Caki2 (cell line): ENCODE results near the gene ARHGAP22. TPM values are rescaled to one million over a fixed set of nuclear protein-coding genes. Genes with fewer than 3 reads are reported as not detected.

Experiments
- DNase-seq: peaks from one replicate; pipeline ENCODE4 v3.0.0-alpha.2; 2015; ENCODE audit warnings: low read depth
- in situ Hi-C: cut with HindIII; loops from 2 replicates; pipeline ENCODE4 v1.10.0; 2016; ENCODE audit warnings: low sequenced_read_pairs, low pct_unique_long_range_greater_than_20kb, mixed read lengths
- total RNA-seq: library from RNA; depleted of rRNA; stranded (reverse); fragments of >200 nt; shearing (Covaris generic); gene quantifications from 2 replicates; pipeline ENCODE4 v1.2.3, GENCODE V29; 2014; ENCODE audit warnings: low replicate concordance

ARHGAP22 gene
- total RNA-seq, 1 experiment from 2014 or later = 14.8 TPM

DNA sequence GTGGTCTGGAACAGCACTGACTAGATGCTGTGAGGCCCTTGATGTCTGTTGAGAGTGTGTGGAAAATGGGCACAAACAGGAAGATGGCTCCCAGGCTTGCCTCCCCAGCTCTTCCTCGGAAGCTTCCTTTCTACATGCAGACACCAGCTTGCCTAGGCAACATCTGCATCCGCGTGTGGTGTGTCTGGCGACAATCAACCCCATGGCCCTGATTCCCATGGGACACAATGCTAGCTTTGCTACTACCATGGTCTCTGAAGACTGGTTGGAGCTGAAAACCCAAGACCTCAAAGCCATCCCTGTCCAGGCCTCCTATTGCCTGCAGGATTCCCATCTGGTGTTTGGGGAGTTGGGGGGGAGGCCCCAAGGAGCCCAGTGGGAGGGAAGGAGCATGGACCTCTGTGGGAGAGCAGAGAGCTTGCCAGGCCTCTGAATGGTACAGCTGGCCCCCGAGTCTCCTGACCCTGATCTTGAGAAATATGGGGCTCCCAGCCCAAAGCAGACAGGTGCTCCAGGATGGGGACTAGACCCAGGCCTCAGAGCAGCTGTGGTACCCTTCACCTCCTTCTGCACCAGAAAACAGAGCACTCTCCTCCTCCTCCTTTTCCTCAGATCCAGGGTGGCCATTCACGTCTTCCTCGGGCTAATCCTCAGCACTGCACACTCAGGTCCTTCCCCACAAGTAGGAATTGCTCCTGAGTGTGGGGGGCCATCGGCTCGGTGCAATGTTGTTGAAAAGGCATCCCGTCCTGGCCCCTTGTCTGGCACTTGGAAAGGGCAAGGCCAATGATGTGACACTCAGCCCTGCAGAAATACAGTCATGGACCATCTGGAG lies 57.6 kb downstream of the ARHGAP22 start:
- in situ Hi-C loops = no loop called here
- DNase-seq = no peak

DNA sequence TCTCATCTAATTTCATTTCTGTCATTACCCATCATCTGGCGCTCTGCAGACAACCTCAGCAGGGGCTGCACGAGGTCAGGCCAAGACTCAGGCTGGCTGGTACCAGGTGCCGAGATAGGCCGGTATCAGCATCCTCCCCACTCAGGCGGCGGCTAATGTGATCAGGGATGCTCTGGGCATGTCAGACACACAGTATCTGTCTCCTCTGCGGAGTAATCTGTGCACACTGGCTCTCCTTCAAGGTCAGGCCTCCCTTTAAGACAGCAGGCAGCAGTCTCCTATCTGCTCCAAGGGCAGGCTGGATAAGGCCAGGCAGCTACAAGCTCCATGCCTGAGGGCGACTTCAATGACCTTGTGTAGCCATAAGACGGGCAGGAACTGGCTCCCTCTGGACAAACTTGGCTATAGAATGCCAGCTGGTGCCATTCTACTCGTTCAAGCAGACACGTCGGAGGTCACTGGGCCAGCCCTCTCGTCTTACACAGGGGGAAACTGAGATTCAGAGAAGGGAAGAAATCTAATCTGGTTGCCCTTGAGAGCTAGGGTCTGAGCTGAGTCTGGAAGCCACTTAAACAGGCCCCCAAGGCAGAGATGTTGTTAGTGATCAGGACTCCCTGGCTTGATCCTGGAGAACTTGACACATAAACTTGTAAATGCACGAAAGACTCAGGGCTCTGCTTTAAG lies 59.3 kb downstream of the ARHGAP22 start:
- in situ Hi-C loops = no loop called here
- no peak for DNase-seq

DNA sequence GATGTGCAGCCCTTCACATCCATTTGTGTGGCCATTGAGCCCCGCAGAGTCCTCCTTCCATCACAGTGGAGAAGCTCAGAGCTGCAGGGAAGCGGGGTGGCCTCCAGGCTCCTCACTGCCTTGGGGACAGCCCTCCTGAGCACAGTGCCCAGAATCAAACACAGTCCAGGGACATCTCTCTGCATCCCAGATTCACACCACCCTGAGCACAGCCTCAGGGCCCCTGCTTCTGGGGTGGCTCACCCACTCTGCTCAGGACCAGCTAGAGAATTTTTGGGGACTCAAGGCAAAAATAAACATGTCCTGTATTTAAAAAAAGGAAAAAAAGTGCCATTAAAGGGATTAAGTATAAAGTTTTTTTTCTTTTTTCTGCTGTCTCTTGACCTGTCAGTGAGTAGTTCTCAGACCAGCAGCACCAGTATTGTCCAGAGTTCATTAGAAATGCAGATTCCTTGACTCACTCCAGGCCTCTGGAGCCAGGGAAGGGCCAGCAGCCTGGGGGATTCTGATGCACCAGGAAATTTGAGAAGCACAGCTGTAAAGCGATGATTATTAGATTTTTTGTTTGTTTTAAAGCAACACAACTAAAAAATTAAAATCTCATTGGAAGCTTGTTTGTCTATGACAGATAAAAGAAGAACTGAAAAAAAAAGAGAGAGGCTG lies 61.6 kb downstream of the ARHGAP22 start:
- no peak for DNase-seq
- in situ Hi-C loops = no loop called here

DNA sequence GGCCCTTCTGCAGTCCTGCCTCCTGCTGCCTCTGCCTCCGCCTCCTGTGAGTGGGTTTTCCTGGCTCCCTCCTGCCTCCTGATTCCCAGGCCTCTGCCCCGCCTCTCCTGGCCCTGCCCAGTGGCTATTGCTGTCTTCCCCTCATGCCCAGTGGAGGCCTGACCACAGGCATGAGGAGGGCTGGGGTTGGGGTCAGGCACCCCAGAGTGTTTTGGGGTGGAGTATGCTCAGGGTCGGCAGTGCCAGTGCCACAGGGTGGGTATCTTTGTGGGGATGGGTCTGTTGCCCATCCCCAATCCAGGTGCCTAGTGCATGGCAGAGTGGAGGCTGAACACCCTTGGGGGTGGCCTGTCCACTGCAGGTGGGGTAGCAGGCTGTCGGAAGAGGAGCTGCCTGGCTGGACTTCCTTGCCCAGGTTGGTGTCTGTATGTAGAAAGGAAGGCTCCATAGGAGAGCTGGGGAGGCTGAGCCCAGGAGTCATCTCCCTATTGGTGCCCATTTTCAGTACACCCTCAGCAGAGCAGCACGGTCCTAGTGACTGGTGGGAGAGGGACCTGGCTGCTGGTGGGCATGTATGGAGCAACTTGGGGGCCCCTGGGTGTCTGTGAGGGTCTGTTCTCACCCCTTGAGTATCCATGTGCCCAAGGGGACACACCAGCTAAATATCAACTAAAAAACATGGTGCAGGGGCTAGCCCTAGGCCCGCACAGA lies 62.2 kb downstream of the ARHGAP22 start:
- in situ Hi-C loops = no loop called here

DNA sequence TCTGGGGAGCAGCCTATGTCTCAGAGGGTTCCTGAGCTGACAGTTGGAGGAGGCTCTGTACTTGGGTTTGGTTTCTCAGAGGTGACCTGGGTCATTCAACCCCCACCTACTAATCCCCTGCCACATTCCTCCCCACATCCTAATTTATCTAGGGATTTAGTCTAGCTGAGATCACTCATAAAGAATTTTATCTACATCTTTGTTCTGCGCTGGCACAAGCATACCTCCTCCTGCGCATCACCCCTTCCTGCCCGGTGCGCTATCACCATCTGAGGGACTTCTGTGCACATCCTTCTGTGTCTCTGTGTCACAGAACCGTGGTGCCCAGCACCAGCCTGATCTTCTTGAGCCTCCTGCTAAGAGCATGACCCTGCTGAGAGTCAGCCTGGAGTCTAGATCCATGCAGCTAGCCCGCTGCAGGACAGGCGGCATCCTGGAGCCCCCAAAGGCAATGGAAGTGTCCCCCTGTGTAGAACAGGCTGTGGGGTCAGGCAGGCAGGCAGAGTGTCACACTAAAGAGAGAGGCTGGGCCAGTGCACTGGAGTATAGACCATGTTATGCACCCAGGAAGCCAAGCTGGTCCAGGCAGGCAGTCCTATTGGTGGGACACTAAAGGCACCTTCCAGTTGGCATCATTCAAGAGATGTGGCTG lies 63.6 kb downstream of the ARHGAP22 start:
- in situ Hi-C loops = no loop called here
- no peak for DNase-seq

More for the DNA sequence above, 62.2 kb downstream of the ARHGAP22 start:
- no peak for DNase-seq

DNA sequence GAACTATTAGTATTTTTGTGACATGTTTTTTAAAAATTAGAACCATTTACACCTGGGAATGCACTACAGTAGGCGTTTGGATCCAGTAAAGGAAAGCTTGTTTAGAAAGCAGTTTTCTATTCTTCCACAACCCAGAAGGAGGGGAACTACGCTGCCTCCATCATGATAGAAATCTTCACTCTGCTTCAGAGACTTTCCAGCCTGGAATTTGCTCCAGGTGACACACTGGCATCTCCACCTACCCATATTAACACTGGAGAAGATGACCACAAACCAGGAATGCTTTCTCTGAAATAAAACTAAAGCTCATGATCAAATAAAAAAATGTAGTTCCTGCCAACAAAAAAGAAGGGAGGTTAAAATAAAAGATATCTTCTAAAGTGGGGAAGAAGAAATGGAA lies 66.3 kb downstream of the ARHGAP22 start:
- in situ Hi-C loops = no loop called here
- no peak for DNase-seq

DNA sequence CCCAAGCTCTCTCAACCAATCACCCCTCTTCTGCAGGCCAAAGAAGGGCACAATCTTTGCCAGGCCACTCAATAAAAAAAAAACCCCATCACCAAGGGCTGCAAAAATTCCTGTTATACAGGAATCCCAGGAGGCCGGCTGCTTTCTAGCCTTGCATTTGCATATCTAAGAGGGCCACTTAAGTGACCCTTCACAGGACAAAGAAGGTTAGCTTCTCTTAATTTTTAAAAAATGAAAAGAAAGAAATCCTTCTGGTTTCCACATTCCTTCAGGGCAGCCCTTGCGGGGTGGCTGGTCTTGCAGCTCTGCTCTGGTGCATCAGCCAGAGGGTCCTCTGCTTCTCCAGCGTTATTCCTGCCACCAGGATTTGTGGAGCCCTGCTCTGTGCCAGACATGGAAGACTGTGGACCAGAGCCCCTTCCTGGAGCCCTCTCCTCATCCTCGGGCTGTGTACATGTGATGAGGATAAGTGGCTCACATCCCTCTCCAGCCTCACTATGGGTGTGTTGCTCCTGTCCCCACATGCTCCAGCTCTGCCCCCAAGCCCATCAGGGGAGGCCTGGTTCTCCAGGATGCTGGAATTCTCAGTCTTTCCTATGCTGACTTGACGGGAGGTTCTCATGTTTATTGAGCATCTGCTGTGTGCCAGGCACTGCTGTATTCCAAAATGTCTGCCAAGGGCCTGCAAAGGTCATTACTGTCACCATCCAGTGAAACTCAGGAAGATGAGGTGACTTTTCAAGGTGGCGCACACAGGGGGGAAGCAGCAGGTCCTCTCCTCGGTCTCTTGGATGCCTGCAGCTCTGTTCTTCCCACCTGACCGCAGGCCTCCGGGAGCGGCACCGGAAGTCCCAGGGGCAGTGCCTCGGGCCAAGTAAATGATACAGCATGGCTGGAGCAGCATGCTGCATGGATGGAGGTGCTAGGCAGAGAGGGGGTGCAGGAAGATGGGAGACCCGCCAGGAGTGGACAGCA lies 67.7 kb downstream of the ARHGAP22 start:
- no peak for DNase-seq
- in situ Hi-C loops = no loop called here

DNA sequence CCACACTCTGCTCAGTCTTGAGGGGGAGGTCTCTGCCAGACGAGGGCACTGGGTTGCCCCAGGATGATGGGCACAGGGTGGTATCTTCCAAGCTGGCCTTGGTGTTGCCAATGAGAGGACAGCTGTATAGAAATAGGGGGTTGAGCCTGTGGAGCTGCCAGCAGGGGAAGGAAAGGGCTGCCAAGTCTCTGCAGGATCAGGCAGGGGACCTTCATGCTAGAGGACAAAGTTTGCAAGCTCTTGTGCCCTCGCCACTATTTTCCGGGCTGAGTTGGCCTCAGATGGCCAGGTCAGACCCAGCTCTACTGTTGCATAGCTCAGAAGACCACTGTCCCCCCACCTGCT lies 68.7 kb downstream of the ARHGAP22 start:
- no peak for DNase-seq
- in situ Hi-C loops = no loop called here

DNA sequence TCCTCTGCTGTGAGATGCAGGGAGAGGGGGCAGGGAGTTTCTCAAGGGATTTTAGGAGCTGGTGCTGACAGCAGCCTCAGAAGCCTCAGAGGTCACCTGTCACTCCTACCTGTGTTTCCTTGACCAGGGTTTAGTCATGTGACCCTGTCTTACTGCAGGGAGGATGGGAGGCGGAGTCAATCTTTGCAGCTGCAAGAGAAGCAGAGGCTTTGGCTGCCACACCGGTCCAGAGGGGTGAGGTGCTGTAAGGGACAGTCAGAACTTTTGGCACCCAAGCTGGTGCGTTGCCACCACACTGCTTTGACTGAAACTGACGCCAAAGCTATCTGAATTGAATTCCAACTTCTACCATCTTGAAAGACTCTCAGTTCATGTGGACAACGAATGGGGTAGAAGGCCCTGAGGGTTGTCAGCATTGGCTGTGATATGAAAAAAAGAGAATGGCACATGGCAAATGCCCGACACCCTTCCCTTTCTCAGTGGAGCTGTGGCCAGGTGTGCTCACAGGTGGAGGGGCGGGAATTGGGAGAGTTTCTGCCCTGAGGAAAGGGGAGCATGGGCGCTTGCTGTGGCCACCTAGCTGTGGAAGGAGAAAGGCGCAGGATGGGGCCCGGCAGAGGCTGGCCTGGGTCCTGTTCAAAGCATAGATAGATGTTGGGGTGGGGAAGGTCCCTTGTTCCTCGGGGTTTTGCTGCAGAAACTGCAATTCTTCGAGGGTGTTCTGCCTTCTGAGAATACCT lies 69.3 kb downstream of the ARHGAP22 start:
- in situ Hi-C loops = no loop called here
- DNase-seq = no peak

DNA sequence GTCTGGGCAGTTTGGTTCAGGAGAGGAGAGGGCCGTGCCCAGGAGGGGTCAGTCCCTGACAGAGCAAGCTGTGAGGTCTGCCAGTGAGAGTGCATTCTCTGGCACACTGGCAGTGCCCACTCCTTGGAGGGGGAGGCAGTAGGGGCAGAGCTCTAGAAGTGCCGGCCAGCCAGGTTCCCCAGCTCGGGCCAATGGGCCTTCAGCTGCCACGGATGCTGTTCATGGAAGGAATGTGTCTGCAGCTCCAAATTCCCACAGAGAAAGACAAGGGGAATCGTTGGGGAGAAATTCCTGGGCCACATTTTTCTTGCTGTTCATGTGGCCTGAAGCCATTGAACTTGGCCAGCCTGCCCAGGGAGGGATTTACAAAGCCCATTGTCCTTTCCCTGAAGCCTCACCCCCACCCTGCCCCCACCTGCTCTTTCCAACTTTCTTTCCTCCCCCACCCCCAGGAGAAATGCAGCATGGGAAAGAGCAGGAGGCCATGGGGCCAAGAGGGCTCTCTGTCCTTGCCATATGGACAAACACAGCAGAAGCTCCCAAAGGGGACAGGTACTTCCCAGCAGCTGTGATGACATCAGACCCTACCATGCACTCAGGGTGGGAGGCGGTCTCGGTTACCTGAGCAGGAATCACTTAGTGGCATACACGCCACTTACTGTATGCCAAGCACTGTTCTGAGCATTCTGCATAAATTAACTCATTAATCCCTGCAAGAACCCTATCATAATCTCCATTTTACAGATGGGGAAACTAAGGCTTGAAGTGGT lies 70.7 kb downstream of the ARHGAP22 start:
- DNase-seq = no peak
- in situ Hi-C loops = no loop called here

DNA sequence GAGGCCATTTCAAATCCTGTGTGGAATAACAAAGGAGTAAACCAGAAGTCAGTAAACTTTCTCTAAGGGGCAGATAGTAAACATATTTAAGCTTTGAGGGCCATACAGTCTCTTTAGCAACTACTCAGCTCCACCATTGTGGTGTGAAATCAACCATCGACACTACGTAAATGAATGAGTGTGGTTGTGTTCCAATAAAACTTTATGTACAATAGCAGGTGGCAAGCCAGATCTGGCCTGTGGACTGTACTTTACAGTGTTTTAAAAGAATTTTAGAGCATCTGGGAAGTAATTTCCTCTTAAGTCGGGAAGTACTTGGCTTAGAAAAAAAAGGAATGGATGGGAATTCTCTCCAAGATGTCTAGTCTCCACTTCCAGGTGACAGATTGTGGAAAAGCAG lies 71.3 kb downstream of the ARHGAP22 start:
- in situ Hi-C loops = no loop called here
- DNase-seq = no peak

DNA sequence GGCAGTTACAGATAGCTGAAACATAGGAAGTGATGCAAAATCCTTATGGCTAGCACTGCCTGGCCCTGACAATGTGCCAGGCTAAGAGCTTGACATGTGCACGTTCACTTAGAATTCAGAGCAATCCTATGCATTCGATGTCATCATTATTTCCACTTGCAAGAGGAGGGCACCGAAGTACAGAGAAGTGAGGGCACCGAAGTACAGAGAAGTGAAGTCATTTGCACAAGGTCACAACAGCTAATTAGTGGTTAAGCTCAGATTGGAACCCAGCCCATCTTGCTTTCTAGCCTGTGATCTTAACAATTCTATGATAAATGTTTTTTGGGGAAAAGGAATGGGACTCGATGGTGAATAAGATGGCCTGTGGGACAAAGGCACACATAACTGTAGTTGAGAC lies 73.4 kb downstream of the ARHGAP22 start:
- no peak for DNase-seq
- in situ Hi-C loops = no loop called here

DNA sequence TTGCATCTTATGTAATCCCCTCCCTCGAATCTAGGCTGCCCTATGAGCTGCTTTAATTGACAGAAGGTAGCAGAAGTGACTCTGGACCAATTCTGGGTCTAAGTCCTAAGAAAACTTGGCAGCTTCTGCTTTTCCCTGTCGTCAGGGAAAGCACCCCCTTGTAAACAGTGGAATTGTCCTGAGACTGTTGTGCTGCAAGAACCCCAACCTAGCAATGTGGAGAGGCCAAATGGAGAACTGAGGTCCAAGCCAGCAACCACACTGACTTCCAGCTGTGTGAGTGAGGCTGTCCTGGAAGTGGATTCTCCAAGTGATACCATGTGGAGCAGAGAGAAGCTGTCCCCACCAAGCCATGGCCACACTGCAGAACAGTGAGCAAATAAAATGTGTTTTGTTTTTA lies 75.5 kb downstream of the ARHGAP22 start:
- in situ Hi-C loops = no loop called here

DNA sequence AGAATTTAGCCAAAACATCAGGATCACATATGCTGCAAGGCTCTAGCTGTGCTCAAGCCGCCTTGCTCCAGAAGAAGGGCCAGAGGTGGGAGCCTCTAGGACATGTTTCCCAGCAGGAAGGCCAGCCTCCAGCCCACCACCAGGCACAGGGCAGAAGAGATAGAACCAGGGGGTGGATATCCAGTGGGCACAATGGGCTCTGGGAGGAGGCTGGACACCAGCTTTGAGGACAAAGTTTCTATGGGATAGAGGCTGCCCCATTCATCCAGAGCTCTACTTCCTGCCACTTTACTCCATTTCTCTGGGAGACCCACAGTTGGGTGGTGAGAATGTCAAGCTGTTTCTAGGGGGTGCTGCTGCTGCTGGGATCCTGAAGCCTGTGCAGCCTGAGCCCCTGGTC lies 77.1 kb downstream of the ARHGAP22 start:
- in situ Hi-C loops = no loop called here
- DNase-seq = no peak

More for the DNA sequence above, 75.5 kb downstream of the ARHGAP22 start:
- DNase-seq = no peak

DNA sequence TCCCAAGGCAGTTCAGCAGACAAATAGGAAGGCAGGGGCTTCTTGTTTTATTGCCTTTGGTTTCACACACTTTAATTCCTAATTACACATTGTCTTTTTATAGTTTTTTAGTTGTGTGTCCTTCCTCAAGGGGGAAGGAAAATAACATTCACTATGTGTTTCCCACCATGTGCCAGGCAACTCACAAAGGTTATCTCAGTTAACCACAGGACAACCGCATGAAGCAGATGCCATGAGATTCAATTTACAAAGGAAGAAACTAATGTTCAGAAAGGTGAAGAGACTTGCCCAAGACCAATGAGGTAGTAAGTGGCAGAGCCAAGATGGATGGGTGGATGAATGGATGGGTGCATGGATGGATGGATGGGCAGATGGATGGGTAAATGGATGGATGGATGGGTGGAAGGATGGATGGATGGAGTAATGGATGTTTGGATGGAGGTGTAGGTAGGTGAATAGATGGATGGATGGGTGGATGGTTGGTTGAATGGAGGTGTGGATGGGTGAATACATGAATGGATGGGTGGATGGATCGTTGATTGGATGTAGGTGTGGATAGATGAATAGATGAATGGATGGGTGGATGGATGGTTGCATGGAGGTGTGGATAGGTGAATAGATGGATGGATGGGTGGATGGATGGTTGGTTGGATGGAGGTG lies 77.9 kb downstream of the ARHGAP22 start:
- in situ Hi-C loops = no loop called here
- DNase-seq = no peak
